K562 (cell line): Measurements from ENCODE around the gene NR2F1. TPM values are rescaled to one million over a fixed set of nuclear protein-coding genes. Genes with fewer than 3 reads are reported as not detected.

ENCODE experiments used
- NCOR1 ChIP-seq: fragments of 450-650 bp; IDR thresholded peaks from 2 replicates; pipeline ENCODE4 v1.6.1; 2016; ENCODE audit warnings: mild to moderate bottlenecking, moderate library complexity
- ZNF431 ChIP-seq: sonication (generic); formaldehyde crosslinking; IDR thresholded peaks from 2 replicates; pipeline ENCODE4 v1.8.0; 2022; ENCODE audit warnings: mild to moderate bottlenecking, missing genetic modification reagents
- microRNA counts: library from miRNA; unstranded; fragments of <30 nt; microRNA quantifications from one replicate; lab custom pipeline; 2016
- polyA plus RNA-seq, 8 experiments: library from polyadenylated mRNA; depleted of rRNA in 4 of 8; stranded (reverse) in 5 of 8; unstranded in 3 of 8; fragments of >200 nt; fragmentation: Nextera tagmentation in 2 of 8; fragmentation: Illumina TruSeq in 1 of 8; extraction: Ambion mirVana in 2 of 8; extraction: Trizol in 1 of 8; gene quantifications; 2 replicates each; pipeline versions ENCODE4 v1.2.1 to v1.2.3, GENCODE V29; 2011 to 2014; ENCODE audit warnings: inconsistent platforms in 1 of 8, missing spikeins in 1 of 8
- total RNA-seq, 7 experiments: library from RNA; depleted of rRNA in 6 of 7; stranded (reverse); fragments of >200 nt in 6 of 7; fragmentation: Illumina TruSeq in 2 of 7; extraction: Trizol in 2 of 7; gene quantifications; 2 replicates each; pipeline versions ENCODE4 v1.2.1 to v1.2.3, GENCODE V29; 2011 to 2021; ENCODE audit warnings: low replicate concordance in 1 of 7

NR2F1 gene
- total and polyA plus RNA-seq, 9 of the 15 experiments (the other 6 are each of a cell fraction or from before 2014, with no cell fraction given) = 0.18 TPM; not detected in 8

DNA sequence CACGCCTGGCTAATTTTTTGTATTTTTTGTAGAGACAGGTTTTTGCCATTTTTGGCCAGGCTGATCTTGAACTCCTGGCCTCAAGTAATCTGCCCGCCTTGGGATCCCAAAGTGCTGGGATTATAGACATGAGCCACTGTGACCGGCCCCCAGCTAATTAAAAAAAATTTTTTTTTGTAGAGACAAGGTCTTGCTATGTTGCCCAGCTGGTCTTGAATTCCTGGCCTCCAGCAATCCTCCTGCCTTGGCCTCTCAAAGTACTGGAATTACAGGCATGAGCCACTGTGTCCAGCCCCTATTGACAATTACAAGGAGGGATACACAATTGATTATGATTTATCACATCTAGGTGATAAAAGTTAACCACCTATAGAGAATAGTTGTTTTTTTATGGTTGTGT lies 59.5 kb downstream of the NR2F1 start (continued):
- no peak for TF ChIP-seq ZNF431 (CRISPR knock-in tag)
- TF ChIP-seq NCOR1 = no peak
- TF ChIP-seq, all 486 proteins: peak for 0

MicroRNA genes within 50 kb of the gene (microRNA counts, 767-probe panel; counts per million panel counts)
- microRNA hsa-miR-2277-3p (lab: Ali Mortazavi, UCI) = not detected
- not detected for microRNA hsa-miR-2277-5p (lab: Ali Mortazavi, UCI)

Other genes with a start within 250 kb of the NR2F1 start
- gene NR2F1-AS1, start 2.0 kb upstream of the NR2F1 start, total RNA-seq (2014; rRNA removed) = not detected in 2 replicates
- gene NR2F1-AS1, start 2.0 kb upstream of the NR2F1 start, total RNA-seq (2014; rRNA removed; fragmentation: Illumina TruSeq; extraction: Trizol) = not detected in 2 replicates
- gene NR2F1-AS1, start 2.0 kb upstream of the NR2F1 start, total RNA-seq (2015; rRNA removed; fragmentation: Illumina TruSeq; extraction: Trizol) = not detected in 2 replicates
- not detected in 2 replicates for gene NR2F1-AS1, start 2.0 kb upstream of the NR2F1 start, total RNA-seq (2021)
- gene NR2F1-AS1, start 2.0 kb upstream of the NR2F1 start, polyA plus RNA-seq (2011; rRNA removed) = not detected in 2 replicates
- gene NR2F1-AS1, start 2.0 kb upstream of the NR2F1 start, polyA plus RNA-seq (2014; fragmentation: Illumina TruSeq; extraction: Trizol) = not detected in 2 replicates
- not detected for gene NR2F1-AS1, start 2.0 kb upstream of the NR2F1 start, polyA plus RNA-seq (2014; fragmentation: Nextera tagmentation; extraction: Ambion mirVana)
- not detected in 2 replicates for gene NR2F1-AS1, start 2.0 kb upstream of the NR2F1 start, polyA plus RNA-seq (2014; rRNA removed)
- gene POU5F2, start 158.4 kb downstream of the NR2F1 start, total RNA-seq (2014; rRNA removed) = 0.16 and 0.18 TPM in 2 replicates
- 0.38 and 0.40 TPM in 2 replicates for gene POU5F2, start 158.4 kb downstream of the NR2F1 start, total RNA-seq (2014; rRNA removed; fragmentation: Illumina TruSeq; extraction: Trizol)
- gene POU5F2, start 158.4 kb downstream of the NR2F1 start, total RNA-seq (2015; rRNA removed; fragmentation: Illumina TruSeq; extraction: Trizol) = 0.40 and 0.49 TPM in 2 replicates
- 0.20 TPM in 2 replicates for gene POU5F2, start 158.4 kb downstream of the NR2F1 start, total RNA-seq (2021)
- gene POU5F2, start 158.4 kb downstream of the NR2F1 start, polyA plus RNA-seq (2011; rRNA removed) = 0.04 and 0.08 TPM in 2 replicates
- not detected in 2 replicates for gene POU5F2, start 158.4 kb downstream of the NR2F1 start, polyA plus RNA-seq (2014; fragmentation: Illumina TruSeq; extraction: Trizol)
- gene POU5F2, start 158.4 kb downstream of the NR2F1 start, polyA plus RNA-seq (2014; fragmentation: Nextera tagmentation; extraction: Ambion mirVana) = under 1 TPM in 1 of 2 experiments, not detected in 1; 0.01 TPM
- gene POU5F2, start 158.4 kb downstream of the NR2F1 start, polyA plus RNA-seq (2014; rRNA removed) = 0.01 and 0.04 TPM in 2 replicates